Adrenal gland (tissue), 12 donors: Measurements from ENCODE around the gene MAP4K3. TPM values are rescaled to one million over a fixed set of nuclear protein-coding genes. Genes with fewer than 3 reads are reported as not detected.

Experiments
- DNase-seq, 7 donors: peaks; one replicate each; pipeline ENCODE4 v3.0.0-alpha.2; 2019 to 2020
- H3K27ac ChIP-seq, 5 donors: fragments of 200-600 bp; sonication (generic) in 4 of 5; 1 replicate in 3 of 5; 2 replicates in 2 of 5; pipeline versions ENCODE4 v1.5.1 to v1.8.0; 2016 to 2020; ENCODE audit warnings: mild to moderate bottlenecking in 1 of 5
- H3K27me3 ChIP-seq: fragments of 200-600 bp; 2 replicates; pipeline ENCODE4 v1.8.0; 2021
- H3K36me3 ChIP-seq, 2 donors: fragments of 200-600 bp; replicated peaks in 1 of 2; 1 replicate in 1 of 2; 2 replicates in 1 of 2; pipeline versions ENCODE4 v1.5.1 to v1.8.0; 2018 to 2022
- H3K4me1 ChIP-seq, 2 donors: fragments of 200-600 bp; replicated peaks in 1 of 2; 1 replicate in 1 of 2; 2 replicates in 1 of 2; pipeline versions ENCODE4 v1.5.1 to v1.8.0; 2018 to 2021
- H3K4me3 ChIP-seq, 4 donors: fragments of 200-600 bp; sonication (generic) in 3 of 4; one replicate each; pipeline ENCODE4 v1.5.1; 2016 to 2018
- H3K9me3 ChIP-seq, 3 donors: fragments of 200-600 bp; sonication (generic) in 1 of 3; replicated peaks in 1 of 3; 1 replicate in 2 of 3; 2 replicates in 1 of 3; pipeline versions ENCODE4 v1.5.1 to v1.8.0; 2016 to 2021
- CTCF ChIP-seq, 6 experiments: fragments of 450-650 bp in 4 of 6; fragments of 200-600 bp in 2 of 6; sonication (generic) in 1 of 6; IDR thresholded peaks; 1 replicate in 5 of 6; 2 replicates in 1 of 6; pipeline versions ENCODE4 v1.5.1 to v1.8.0; 2016 to 2021; ENCODE audit warnings: antibody characterized with exemption in 6 of 6, mild to moderate bottlenecking in 2 of 6, moderate library complexity in 1 of 6
- POLR2A ChIP-seq, 2 donors: fragments of 450-650 bp; IDR thresholded peaks; one replicate each; pipeline ENCODE4 v1.6.1; 2017; ENCODE audit warnings: antibody characterized with exemption in 2 of 2, mild to moderate bottlenecking in 2 of 2, moderate library complexity in 1 of 2
- WGBS, 4 donors: extraction: QIAGEN DNeasy Blood & Tissue Kit in 2 of 4; methylation state at CpG; one replicate each; pipeline versions ENCODE4 v1.1.5 to v1.1.7; 2013 to 2017; 5-methylcytosine and 5-hydroxymethylcytosine counted together
- intact Hi-C, 2 donors: fragments of 100-400 bp; cut with DNase I; formaldehyde crosslinking; loops; one replicate each; pipeline versions ENCODE4 v1.14.1 to v1.15.0; 2022 to 2023
- polyA plus RNA-seq, 3 donors: library from polyadenylated mRNA; stranded (reverse); fragments of 200-250 nt in 2 of 3; fragments of 350-450 nt in 1 of 3; fragmentation: Illumina TruSeq in 1 of 3; extraction: RNeasy Lipid Tissue Mini Kit (QIAGEN cat#74804) in 1 of 3; gene quantifications; one replicate each; pipeline ENCODE4 v1.2.3, GENCODE V29; 2013 to 2014
- total RNA-seq, 9 donors: library from RNA; depleted of rRNA in 4 of 9; stranded (reverse); fragments of >200 nt in 4 of 9; fragments of 120-200 nt in 1 of 9; fragmentation: NEBNext Ultra II Directional in 1 of 9; extraction: Animal tissue kit (Norgen Biotek cat#: 25700) in 1 of 9; gene quantifications; one replicate each; pipeline versions ENCODE4 v1.1.0 to v1.2.4, GENCODE V29; 2013 to 2023
- donor health status: healthy with polysubstance abuse.
- donor health status: Bipolar disorder and iron deficiency.
- donor health status: DM: yes; HTN: yes; CAD: no.
- donor health status: DM: no; HTN: no; CAD: no.
- donor health status: DM: no; HTN: no; CAD: no.
- donor health status: DM: yes; HTN: yes; CAD: no.

The MAP4K3 gene
- total and polyA plus RNA-seq, 12 donors, result 15.4 to 79.7 (median 38.8) TPM

GRCh38 chr2:39416140-39416539 lies 20.9 kb downstream of the MAP4K3 start:
- Histone ChIP-seq H3K36me3 (no peaks in the 10 kb centered on the region), H3K4me3 (no peak overlapping the region), H3K27ac (no peak overlapping the region), H3K27me3 (no peaks in the 10 kb centered on the region), H3K9me3 (no peaks in the 10 kb centered on the region), H3K4me1 (peaks cover 24 to 69% of the 10 kb centered on the region in 2 donors)
- intact Hi-C loops, result no loop called here
- DNase-seq, result no peak
- WGBS, 4 donors, result 47 to 55% (median 48%) methylated on average over 2 of the region's 2 CpGs
- TF ChIP-seq CTCF (IDR thresholded peaks at IDR 0.05), result no peak
- TF ChIP-seq POLR2A (IDR thresholded peaks at IDR 0.05), result no peak

GRCh38 chr2:39413063-39413737 lies 23.9 kb downstream of the MAP4K3 start:
- no peak for TF ChIP-seq POLR2A (IDR thresholded peaks at IDR 0.05)
- TF ChIP-seq CTCF (IDR thresholded peaks at IDR 0.05), result no peak
- Histone ChIP-seq H3K27ac (no peak overlapping the region), H3K4me1 (peaks cover 17 to 78% of the 10 kb centered on the region in 2 donors), H3K27me3 (no peaks in the 10 kb centered on the region), H3K4me3 (no peak overlapping the region), H3K36me3 (no peaks in the 10 kb centered on the region), H3K9me3 (no peaks in the 10 kb centered on the region)
- WGBS, 4 donors, result 71 to 77% (median 75%) methylated on average over 4 of the region's 4 CpGs
- intact Hi-C loops, result no loop called here
- no peak for DNase-seq

GRCh38 chr2:39411181-39411944 lies 25.7 kb downstream of the MAP4K3 start:
- H3K4me1 ChIP-seq, result peaks cover 29 to 85% of the 10 kb centered on the region in 2 donors
- H3K4me3 ChIP-seq, result no peak overlapping the region
- WGBS, 4 donors, result 63 to 68% (median 65%) methylated on average over 10 of the region's 10 CpGs
- peak overlapping the region in 1 of 5 donors; percentile 50 for H3K27ac ChIP-seq
- no peak for DNase-seq
- no peaks in the 10 kb centered on the region for H3K9me3 ChIP-seq
- intact Hi-C loops, result no loop called here
- H3K27me3 ChIP-seq, result no peaks in the 10 kb centered on the region
- no peaks in the 10 kb centered on the region for H3K36me3 ChIP-seq
- TF ChIP-seq POLR2A (IDR thresholded peaks at IDR 0.05) (no peak), CTCF (IDR thresholded peaks at IDR 0.05) (no peak)

- TF ChIP-seq CTCF (IDR thresholded peaks at IDR 0.05), result no peak
- 87 to 95% (median 92%) methylated on average over 3 of the region's 3 CpGs for WGBS, 4 donors
These were observed 27.2 kb downstream of the MAP4K3 start for GRCh38 chr2:39409697-39410389.

More at GRCh38 chr2:39409697-39410389, 27.2 kb downstream of the MAP4K3 start:
- Histone ChIP-seq H3K27ac (peak overlapping the region in 1 of 5 donors; percentile 3), H3K4me1 (peaks cover 32 to 92% of the 10 kb centered on the region in 2 donors), H3K27me3 (no peaks in the 10 kb centered on the region), H3K36me3 (no peaks in the 10 kb centered on the region), H3K4me3 (no peak overlapping the region), H3K9me3 (no peaks in the 10 kb centered on the region)
- no peak for DNase-seq
- intact Hi-C loops, result no loop called here
